ENCODE results near the gene MGA.

Gene MGA

DNA sequence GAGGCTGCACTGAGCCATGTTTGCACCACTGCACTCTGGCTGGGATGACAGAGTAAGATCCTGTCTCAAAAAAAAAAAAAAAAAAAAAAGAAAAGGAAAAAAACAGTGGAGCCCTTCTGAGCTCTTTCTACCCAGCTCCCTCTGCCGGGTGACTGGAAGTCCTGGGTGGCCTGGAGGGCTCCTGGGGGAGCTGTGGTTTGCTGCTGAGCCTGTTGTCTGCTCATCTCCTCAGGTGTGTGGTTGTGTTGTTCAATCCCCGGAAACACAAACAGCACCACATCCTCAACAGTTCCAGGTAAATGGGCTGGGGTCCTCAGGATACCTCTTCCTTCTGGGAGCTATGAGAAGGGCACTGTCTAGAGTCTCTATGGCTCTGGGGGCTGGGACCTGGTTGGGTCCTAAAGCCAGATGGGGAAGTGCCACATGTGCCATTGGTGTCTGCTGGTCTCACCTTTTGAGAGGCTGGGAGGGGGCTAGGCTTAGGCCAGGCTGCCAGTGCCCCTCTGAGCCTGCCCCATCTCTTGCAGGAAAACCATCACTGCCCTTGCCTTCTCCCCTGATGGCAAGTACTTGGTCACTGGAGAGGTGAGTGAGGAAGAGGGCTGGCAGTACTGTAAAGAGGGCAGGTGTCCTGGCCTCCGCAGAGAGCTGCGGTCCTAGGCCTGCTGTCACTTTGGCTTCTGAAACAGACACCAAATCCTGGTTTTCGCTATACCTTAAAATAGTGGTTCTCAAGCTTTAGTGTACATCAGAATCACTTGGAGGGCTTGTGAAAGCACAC is 150.6 kb downstream of the MGA start:
- DNase-seq = no peak

- DNase-seq = peak; percentile 80
These were observed 151.4 kb downstream of the MGA start for GRCh38 chr15:41811432-41812195.

DNA sequence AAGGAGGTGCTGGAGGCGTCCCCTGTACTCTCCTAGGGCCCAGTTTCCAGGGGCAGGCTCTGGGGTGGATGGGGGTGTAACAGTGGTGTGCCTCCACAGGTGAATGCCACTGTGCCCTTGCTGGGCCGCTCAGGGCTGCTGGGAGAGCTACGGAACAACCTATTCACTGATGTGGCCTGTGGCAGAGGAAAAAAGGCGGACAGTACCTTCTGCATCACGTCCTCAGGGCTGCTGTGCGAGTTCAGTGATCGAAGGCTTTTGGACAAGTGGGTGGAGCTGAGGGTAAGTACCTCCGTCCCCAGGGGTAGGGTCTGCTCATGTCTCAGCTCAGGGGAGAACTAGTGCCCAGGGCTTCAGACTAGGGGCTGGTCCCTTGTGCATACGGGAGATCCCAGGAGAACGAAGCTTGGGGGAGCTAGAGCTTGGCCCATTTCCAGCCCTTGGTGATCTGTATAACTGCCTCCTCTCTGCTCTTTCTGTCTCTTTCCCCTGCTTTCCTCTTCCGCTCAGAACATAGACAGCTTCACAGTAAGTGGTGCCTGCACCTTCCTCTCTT is 152.7 kb downstream of the MGA start:
- DNase-seq = no peak

DNA sequence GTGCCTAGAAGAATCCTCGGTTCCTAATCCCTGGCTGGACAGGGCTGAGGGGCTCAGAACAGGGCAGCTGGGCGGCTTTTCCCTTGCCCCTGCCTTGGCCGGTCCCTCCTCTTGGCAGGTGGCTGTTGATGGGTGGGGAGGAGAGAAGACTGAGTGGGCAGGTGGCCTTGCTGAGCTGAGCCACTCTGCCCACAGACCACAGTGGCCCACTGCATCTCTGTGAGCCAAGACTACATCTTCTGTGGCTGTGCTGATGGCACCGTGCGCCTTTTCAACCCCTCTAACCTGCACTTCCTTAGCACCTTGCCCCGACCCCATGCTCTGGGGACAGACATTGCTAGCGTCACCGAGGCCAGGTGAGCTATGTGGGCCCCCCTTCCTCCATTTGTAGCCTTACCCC is 153.2 kb downstream of the MGA start:
- DNase-seq = no peak

DNA sequence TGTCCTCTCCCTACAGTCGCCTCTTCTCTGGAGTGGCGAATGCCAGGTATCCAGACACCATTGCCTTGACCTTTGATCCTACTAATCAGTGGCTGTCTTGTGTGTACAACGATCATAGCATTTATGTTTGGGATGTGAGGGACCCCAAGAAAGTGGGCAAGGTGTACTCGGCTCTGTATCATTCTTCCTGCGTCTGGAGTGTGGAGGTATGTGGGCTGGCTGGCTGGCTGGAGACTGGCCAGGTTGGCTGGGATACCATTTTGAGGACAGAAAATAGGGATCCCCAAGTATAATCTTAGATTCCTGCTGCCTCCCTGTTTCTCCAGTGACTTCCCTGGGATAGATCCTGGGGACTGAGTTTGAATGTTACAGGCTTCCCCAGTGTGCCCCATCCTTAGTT is 154.3 kb downstream of the MGA start:
- DNase-seq = no peak

GRCh38 chr15:41816788-41817187 is 156.6 kb downstream of the MGA start:
- DNase-seq = no peak

GRCh38 chr15:41817327-41817726 is 157.1 kb downstream of the MGA start:
- DNase-seq = no peak

GRCh38 chr15:41817781-41818180 is 157.6 kb downstream of the MGA start:
- no peak for DNase-seq

DNA sequence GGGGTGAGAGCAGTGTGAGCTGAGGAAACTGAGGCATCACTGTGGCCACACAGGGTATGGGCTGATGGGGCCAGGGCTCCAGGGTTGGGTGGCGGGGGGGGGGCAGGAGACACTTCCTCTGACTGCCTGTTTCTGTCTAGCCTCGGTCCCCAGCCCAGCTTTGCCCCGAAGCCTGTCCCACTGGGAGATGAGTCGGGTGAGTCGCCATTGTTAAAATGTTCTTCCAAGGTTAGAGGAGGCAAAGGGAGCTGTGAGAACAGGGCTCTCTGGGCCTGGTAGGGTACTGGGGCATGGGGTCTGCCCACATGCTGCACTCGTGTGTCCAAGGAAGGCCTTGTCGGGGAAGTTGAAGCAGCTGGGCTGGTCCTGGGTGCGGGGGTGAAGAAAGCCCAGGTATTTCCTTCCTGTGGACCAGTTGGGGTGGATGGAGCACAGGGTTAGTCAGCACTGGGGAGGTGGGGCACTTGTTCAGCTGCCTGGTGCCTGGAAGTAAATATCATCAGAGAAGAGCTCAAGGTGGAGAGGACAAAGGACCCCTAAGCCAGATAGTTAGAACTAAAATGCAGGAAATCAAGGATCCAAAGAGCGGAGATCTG is 159.3 kb downstream of the MGA start:
- no peak for DNase-seq

GRCh38 chr15:41820791-41821423 is 160.7 kb downstream of the MGA start:
- no peak for DNase-seq

- DNase-seq = no peak
These were observed 161.6 kb downstream of the MGA start for GRCh38 chr15:41821831-41822230.

DNA sequence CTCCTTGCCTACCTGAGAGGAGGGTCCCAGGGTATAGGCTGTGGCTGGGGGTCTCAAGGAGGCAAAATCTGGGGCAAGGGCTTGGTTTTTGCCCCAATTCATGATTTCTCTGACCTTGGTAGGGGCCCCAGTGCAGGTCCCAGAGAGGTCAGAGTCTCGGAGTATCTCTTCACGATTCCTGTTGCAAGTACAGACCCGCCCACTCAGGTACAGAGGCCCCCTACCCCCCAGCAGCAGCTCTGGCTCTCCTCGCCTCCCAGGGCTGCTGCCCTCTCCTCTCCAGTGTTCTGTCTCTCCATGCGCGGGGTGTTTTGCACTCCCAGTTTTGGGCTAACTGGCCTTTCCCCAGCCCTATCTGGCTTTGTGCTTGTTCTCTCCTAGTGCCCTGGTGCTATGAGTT is 162.3 kb downstream of the MGA start:
- no peak for DNase-seq
